K562 (cell line): ENCODE measurements around the gene ARFGEF2. TPM values are rescaled to one million over a fixed set of nuclear protein-coding genes. Genes with fewer than 3 reads are reported as not detected.

ENCODE experiments used
- BHLHE40 ChIP-seq: IDR thresholded peaks from 2 replicates; pipeline ENCODE4 v1.6.1; 2011; ENCODE audit warnings: low read length, improper control_type of control experiment
- BRD9 ChIP-seq: fragments of 450-650 bp; IDR thresholded peaks from 2 replicates; pipeline ENCODE4 v1.6.1; 2018; ENCODE audit warnings: low read depth; ENCODE audit not compliant: partially characterized antibody
- BRF1 ChIP-seq: IDR thresholded peaks from 3 replicates; pipeline ENCODE4 v1.6.1; 2011; ENCODE audit warnings: borderline replicate concordance, mild to moderate bottlenecking; ENCODE audit not compliant: insufficient read length; ENCODE audit errors: extremely low read depth
- E2F8 ChIP-seq: fragments of 450-650 bp; IDR thresholded peaks from 2 replicates; pipeline ENCODE4 v1.7.1; 2018; ENCODE audit warnings: mild to moderate bottlenecking, low read depth; ENCODE audit not compliant: partially characterized antibody
- FIP1L1 ChIP-seq: fragments of 200-400 bp; formaldehyde crosslinking; IDR thresholded peaks from 2 replicates; pipeline ENCODE4 v1.6.1; 2018; ENCODE audit warnings: mild to moderate bottlenecking, low read depth, low read length; ENCODE audit not compliant: poor library complexity, severe bottlenecking
- GTF2F1 ChIP-seq: IDR thresholded peaks from 2 replicates; pipeline ENCODE4 v1.6.1; 2011; ENCODE audit warnings: low read depth, low read length, improper control_type of control experiment
- HDAC3 ChIP-seq: fragments of 450-650 bp; IDR thresholded peaks from 2 replicates; pipeline ENCODE4 v1.6.1; 2018; ENCODE audit warnings: borderline replicate concordance, mild to moderate bottlenecking, moderate library complexity; ENCODE audit not compliant: partially characterized antibody
- HES1 ChIP-seq: fragments of 450-650 bp; IDR thresholded peaks from 2 replicates; pipeline ENCODE4 v1.6.1; 2016; ENCODE audit warnings: low read depth, mild to moderate bottlenecking, moderate library complexity
- KDM2B ChIP-seq: fragments of 250-450 bp; sonication (Bioruptor Pico); IDR thresholded peaks from 2 replicates; pipeline ENCODE4 v1.8.0; 2021; ENCODE audit warnings: mild to moderate bottlenecking, moderate library complexity
- NCOR1 ChIP-seq: fragments of 450-650 bp; IDR thresholded peaks from 2 replicates; pipeline ENCODE4 v1.6.1; 2016; ENCODE audit warnings: mild to moderate bottlenecking, moderate library complexity
- NRF1 ChIP-seq, 2 experiments: fragments of 450-650 bp; IDR thresholded peaks in 1 of 2; conservative IDR thresholded peaks in 1 of 2; 2 replicates each; pipeline ENCODE4 v1.6.1; 2014; ENCODE audit warnings: mild to moderate bottlenecking in 2 of 2
- PRDM10 ChIP-seq: fragments of 450-650 bp; IDR thresholded peaks from 2 replicates; pipeline ENCODE4 v1.6.1; 2018; ENCODE audit not compliant: partially characterized antibody
- SRF ChIP-seq, 2 experiments: fragments of 250-450, 450-650 bp in 1 of 2; sonication (Bioruptor Pico) in 1 of 2; sonication (generic) in 1 of 2; formaldehyde crosslinking; IDR thresholded peaks; 2 replicates each; pipeline versions ENCODE4 v1.5.0 to v1.5.1; 2020 to 2022; ENCODE audit warnings: mild to moderate bottlenecking in 1 of 2, missing genetic modification reagents in 1 of 2
- ZBTB1 ChIP-seq: sonication (generic); formaldehyde crosslinking; IDR thresholded peaks from 2 replicates; pipeline ENCODE4 v1.8.1; 2023; ENCODE audit warnings: missing genetic modification reagents, low read depth, mild to moderate bottlenecking, borderline replicate concordance
- ZNF436 ChIP-seq: fragments of 250-450, 450-650 bp; sonication (Bioruptor Pico); formaldehyde crosslinking; IDR thresholded peaks from 2 replicates; pipeline ENCODE4 v1.7.0; 2020; ENCODE audit warnings: mild to moderate bottlenecking
- ZNF444 ChIP-seq: fragments of 250-450 bp; sonication (Bioruptor Pico); IDR thresholded peaks from 2 replicates; pipeline ENCODE4 v1.4.0; 2020; ENCODE audit warnings: mild to moderate bottlenecking, moderate library complexity
- ZNF639 ChIP-seq, 2 experiments: fragments of 200-800 bp in 1 of 2; sonication (Bioruptor generic) in 1 of 2; sonication (generic) in 1 of 2; formaldehyde crosslinking in 1 of 2; IDR thresholded peaks in 1 of 2; conservative IDR thresholded peaks in 1 of 2; 2 replicates each; pipeline versions ENCODE4 v1.5.0 to v1.6.1; 2016 to 2020; ENCODE audit warnings: missing compliant biosample characterization in 1 of 2, missing genetic modification characterization in 1 of 2, missing genetic modification reagents in 1 of 2
- polyA plus RNA-seq, 8 experiments: library from polyadenylated mRNA; depleted of rRNA in 4 of 8; stranded (reverse) in 5 of 8; unstranded in 3 of 8; fragments of >200 nt; fragmentation: Nextera tagmentation in 2 of 8; fragmentation: Illumina TruSeq in 1 of 8; extraction: Ambion mirVana in 2 of 8; extraction: Trizol in 1 of 8; gene quantifications; 2 replicates each; pipeline versions ENCODE4 v1.2.1 to v1.2.3, GENCODE V29; 2011 to 2014; ENCODE audit warnings: inconsistent platforms in 1 of 8, missing spikeins in 1 of 8
- total RNA-seq, 7 experiments: library from RNA; depleted of rRNA in 6 of 7; stranded (reverse); fragments of >200 nt in 6 of 7; fragmentation: Illumina TruSeq in 2 of 7; extraction: Trizol in 2 of 7; gene quantifications; 2 replicates each; pipeline versions ENCODE4 v1.2.1 to v1.2.3, GENCODE V29; 2011 to 2021; ENCODE audit warnings: low replicate concordance in 1 of 7

ARFGEF2 gene
- total and polyA plus RNA-seq, 9 of the 15 experiments (the other 6 are each of a cell fraction or from before 2014, with no cell fraction given) = 4.2 to 18.8 (median 13.7) TPM

GRCh38 chr20:48921168-48921882, at the start of gene ARFGEF2 (continued):
- peak in 1 of 2 experiments; percentile 92; a peak in 2 of 4 replicates for TF ChIP-seq ZNF639 (CRISPR knock-in tag; conservative IDR thresholded peaks at IDR 0.05 in 1 of 2, IDR thresholded peaks at IDR 0.05 in 1 of 2)
- TF ChIP-seq ZBTB1 (CRISPR knock-in tag) = no peak
- no peak for TF ChIP-seq NRF1 (conservative IDR thresholded peaks at IDR 0.05 in 1 of 2, IDR thresholded peaks at IDR 0.05 in 1 of 2)
- TF ChIP-seq BRF1 = no peak
- TF ChIP-seq HDAC3 = no peak
- TF ChIP-seq PRDM10 = peak; percentile 64
- peak; percentile 98 for TF ChIP-seq BHLHE40
- TF ChIP-seq E2F8 = peak; percentile 57
- no peak for TF ChIP-seq KDM2B (CRISPR knock-in tag)
- no peak for TF ChIP-seq GTF2F1
- no peak for TF ChIP-seq FIP1L1
- TF ChIP-seq ZNF444 (CRISPR knock-in tag) = no peak
- TF ChIP-seq NCOR1 = peak; percentile 29; the same call in 1 of the 2 replicates
- peak; percentile 95 for TF ChIP-seq BRD9
- TF ChIP-seq ZNF436 = no peak
- TF ChIP-seq SRF (CRISPR knock-in tag; IDR thresholded peaks at IDR 0.05) = no peak; a peak in 1 of 4 replicates
- peak; percentile 49; the same call in 1 of the 2 replicates for TF ChIP-seq HES1
